NCI-H1105 (cell line): ENCODE data around the gene MIX23.
A peak's percentile ranks its signal among the peaks of the same experiment; 100 is the strongest.
"Not testable (repeated sequence)": the region's sequence is repeated elsewhere in the genome, so short reads cannot be mapped to it uniquely, and the experiment has no call there.

Experiments used
- DNase-seq: peaks from one replicate; lab custom pipeline; 2025; lab: John Stamatoyannopoulos, UW

The MIX23 gene

DNA sequence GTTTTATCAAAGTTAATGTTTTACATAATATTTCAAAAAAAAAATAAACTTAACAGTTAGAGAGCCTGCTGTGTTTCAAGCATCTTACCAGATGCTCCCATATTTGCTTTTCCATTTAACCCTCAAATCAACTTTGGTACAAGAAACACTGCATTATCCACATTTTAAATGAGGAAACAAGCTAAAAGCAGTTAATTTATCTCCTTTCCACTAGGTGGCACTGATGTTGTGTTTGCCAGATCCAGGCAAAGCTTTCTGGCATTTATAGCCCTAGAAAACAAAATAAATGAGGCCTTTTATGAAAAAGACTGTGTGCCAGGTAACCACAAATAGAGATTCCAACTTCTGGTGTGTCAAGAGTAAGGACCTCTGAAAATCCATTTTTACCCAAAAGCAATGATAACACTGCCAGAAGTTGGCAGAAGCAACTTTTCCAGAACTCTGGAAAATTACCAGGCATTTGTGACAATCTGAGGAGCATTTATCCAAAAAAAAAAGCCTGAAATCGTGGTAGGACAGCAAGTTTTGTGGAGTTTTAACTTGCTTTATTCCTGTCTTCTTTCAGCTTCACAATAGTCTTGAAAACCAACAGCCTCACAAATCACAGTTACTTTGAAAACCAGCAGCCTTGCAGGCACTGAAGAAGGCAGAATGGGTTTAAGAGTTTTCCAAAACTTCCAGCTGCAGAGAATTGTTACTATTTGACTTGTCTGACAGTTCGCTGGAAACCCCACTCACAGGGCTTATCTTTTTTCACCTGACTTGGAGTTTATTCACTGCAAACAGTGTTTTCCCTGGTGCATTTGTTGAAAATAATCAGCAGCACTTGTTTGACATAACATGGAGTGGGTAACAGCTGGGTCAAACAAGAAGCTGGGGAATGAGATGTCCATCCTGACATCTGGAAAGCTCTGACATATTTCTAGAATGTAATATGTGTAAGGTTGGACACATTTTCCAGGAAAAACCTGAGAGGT, 10.1 kb upstream of the MIX23 start:
- DNase-seq, result peak; percentile 32

- no peak for DNase-seq
Observed at GRCh38 chr3:122391681-122392446, 8.8 kb upstream of the MIX23 start.

GRCh38 chr3:122390665-122391064, 7.6 kb upstream of the MIX23 start:
- DNase-seq, result no peak

DNA sequence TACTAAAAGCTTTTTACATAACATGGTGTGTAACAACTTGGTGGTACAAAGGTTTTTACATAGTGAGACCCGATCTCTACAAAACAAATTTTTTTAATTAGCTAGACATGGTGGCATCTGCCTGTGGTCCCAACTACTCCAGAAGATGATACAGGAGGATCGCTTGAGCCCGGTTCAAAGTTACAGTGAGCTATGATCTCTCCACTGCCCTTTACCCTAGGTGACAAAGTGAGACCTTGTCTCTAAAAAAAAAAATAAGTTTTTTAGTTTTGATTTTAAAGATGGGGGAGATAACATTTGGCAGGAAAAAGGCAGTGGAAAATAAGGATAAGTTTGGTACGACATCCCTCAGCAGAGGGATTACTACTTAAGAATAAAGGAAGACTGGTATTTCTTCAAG, 6.9 kb upstream of the MIX23 start:
- DNase-seq, result no peak

DNA sequence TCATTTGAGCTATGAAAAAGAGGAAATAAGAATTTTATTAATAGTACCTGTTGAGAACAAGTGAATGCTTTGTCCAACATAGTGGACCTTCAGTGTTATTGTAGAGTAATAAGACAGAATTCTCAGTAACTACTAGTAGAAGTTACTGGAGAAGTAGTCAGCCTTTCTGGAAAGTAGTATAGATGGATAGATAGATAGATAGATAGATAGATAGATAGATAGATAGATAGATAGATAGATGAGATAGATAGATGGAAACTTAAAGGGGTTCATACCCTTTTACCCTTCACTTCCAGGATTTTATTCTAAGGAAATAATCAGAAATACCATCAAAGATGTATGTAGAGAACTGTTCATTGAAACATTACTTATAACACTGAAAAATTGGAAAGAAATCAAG, 6.2 kb upstream of the MIX23 start:
- no peak for DNase-seq

- DNase-seq, result no peak
Observed at GRCh38 chr3:122387709-122388108, 4.7 kb upstream of the MIX23 start.

DNA sequence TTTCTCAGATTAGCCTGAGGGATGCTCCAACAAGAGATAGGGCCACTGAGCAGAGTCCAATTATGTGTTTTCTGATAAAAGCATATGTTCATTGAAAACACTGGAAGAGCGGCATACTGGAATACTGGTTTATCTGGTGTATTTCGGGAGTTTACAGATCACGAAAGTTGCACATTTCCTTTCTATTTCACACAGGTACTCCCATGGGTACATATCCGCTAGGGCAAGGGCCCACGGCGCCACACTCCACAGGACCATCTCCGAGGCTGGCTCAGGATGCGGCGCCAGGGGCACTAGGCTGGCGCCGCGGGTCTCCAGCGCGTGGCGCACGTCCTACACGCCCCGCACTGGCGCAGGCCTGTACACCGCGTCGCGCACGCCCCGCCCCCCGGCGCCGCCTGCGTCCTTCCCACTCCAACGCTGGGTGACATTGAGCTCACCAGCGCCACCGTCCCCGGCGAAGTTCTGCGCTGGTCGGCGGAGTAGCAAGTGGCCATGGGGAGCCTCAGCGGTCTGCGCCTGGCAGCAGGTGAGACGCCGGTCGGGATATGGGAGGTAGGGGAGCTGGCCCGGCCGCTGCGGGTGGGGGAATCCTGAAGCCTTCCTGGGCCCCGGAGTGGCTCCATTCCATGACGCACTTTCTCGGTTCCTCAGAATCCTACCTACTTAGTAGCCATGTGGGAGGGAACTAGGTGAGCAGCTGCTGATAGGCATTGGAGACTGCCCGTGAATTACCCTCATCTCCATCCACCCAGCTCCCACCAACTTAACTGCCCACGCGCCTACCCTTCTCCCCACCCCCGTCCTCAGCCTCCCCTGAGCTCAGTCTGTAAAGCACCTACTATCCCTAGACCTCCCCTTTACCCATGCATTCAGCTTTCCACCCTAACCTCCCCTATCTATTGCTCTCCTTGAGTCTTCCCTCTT, 1.0 kb upstream of the MIX23 start, which contains the start of gene FAM162A:
Gene FAM162A (plus strand): TSS at position 412 of the 927 bp plus-strand sequence. CDS start 84 bp downstream, at position 496.
- peak; percentile 98 for DNase-seq

DNA sequence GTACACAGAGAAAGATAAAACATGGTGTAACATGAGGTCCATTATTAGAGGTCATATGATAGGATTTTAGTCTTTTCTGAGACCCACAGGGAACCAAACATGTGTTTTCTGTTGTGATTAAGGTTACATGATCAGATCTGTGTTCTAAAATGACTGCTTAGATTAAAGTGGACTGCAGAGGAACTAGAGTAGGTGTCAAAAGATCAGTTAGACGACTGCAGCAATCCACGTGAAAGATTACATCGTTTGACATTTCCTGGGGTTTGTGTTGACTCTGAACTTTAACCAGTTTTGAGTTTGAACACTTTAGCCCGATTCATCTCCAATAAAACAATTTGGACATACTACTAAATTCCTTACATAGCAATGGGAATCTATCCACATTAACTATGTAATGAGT, 5.1 kb downstream of the MIX23 start:
- no peak for DNase-seq

GRCh38 chr3:122374034-122374433, 9.0 kb downstream of the MIX23 start:
- DNase-seq, result no peak

DNA sequence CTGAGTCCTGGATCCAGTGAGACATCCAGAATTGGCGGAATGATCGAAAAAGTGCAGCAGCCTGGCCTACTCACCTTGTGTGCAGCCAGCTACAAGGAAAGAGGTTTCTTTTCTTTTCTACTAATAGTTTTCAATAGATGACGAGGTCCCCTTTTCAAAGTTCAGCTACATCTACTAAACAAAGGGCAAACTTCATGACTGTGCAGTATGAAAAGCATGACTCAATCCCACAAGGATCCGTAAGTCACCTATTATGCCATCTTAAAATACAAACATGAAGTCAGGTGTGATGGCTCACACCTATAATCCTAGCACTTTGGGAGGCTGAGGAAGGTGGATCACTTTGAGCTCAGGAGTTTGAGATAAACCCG, 16.7 kb downstream of the MIX23 start:
- DNase-seq, result no peak

- not testable (repeated sequence) for DNase-seq
Observed at GRCh38 chr3:122365582-122366378, 17.3 kb downstream of the MIX23 start.

DNA sequence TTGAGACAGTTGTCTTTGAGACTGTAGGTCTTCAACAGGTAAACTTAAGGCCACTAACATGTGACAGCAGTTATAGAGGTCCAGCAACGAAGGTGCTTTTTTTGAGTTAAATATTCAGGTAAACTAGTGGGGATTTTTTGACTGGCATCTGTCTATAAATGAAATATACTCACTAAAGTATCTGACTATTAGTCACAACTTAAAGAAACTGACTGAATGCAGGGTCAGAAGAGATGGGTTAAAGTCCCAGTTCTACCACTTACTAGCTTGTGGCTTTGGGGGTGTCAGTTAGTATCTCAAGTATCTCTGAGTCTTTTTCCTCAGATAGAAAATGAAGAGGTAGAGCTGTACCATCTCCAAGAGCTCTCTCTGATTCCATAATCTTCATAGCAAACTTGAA, 18.0 kb downstream of the MIX23 start:
- DNase-seq, result no peak

- no peak for DNase-seq
Observed at GRCh38 chr3:122364490-122364889, 18.5 kb downstream of the MIX23 start.

- no peak for DNase-seq
Observed at GRCh38 chr3:122362026-122362425, 21.0 kb downstream of the MIX23 start.

DNA sequence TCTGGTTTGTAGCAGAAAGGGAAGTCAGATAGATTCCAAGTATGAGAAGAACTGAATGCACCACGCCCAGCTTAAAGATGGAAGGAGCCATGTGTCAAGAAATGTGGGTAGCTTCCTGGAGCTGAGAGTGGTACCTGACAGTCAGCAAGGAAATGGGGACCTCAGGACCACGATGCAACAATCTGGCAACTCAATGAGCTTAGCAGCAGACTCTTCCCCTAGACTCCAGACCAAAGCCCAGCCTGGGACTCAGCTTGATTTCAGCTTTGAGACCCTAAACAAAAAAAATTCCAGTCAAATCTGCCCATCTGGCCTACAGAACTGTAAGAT, 24.4 kb downstream of the MIX23 start:
- DNase-seq, result no peak

GRCh38 chr3:122357828-122358702, 25.0 kb downstream of the MIX23 start:
- DNase-seq, result no peak

DNA sequence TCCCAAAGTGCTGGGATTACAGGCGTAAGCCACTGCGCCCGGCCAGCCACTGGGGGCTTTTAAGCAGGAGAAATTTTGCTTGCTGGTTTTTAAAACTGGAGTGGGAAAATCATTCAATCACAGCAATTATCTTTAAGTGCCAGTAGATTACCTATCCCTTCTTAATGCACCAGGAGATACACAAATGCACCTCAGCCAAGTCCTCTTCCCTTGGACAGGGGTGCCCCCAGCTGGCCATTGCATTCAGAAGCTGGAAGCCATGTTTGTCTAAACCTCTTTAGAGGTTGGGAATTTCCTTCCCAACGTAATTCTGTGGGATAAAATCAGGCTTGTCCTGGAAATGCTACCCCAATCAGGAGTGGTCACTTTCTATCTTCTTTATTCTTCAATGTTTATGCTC, 26.6 kb downstream of the MIX23 start:
- DNase-seq, result peak; percentile 71

DNA sequence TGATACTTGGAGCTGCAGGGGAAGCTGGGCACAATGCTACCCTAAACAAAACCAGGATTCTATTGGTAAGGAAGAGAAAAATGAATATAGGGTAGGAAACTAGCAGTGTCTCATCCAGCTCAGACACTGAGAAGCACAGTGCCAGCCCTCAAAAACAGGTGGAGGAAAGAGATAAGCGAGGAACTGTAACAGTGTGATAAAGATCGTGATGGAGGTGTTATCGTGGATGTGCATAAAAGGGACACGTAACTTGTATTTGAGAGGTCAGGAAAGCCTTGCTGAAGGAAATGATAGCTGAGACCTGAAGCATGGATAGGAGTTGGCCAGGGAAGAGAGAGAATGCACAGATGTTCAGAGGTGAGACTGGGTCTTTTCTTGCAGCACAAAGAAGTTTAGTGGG, 27.4 kb downstream of the MIX23 start:
- DNase-seq, result no peak

- no peak for DNase-seq
Observed at GRCh38 chr3:122353893-122354401, 29.1 kb downstream of the MIX23 start.

DNA sequence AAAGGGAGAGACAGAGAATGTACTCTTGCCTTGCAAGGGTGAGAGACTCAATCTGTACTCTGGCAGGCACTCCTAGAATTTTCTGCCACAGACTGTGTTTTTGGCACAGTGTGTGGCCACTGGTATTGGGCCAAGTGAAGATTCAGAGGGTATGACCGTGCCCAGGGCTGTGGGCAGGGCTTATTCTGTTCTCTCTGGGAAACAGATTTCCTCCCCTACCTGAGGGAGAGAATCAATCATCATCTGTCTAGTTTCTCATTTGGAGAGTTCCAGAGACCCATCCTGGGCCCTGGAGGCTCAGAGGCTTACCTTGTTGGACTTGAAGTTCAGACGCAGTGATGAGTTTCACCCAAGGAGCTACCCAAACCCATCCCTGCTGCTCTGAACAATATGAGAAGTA, 29.8 kb downstream of the MIX23 start:
- no peak for DNase-seq
